Lung (tissue), 12 donors: Measurements from ENCODE around the gene PLPPR5. TPM values are rescaled to one million over a fixed set of nuclear protein-coding genes. Genes with fewer than 3 reads are reported as not detected.

ENCODE experiments used
- ATAC-seq: fragments of 200-7000 bp; cut with Tn5 transposase; one replicate; pipeline ENCODE4 v1.9.1; 2020; ENCODE audit warnings: moderate number of reproducible peaks; ENCODE audit not compliant: insufficient read depth, low FRiP score
- DNase-seq, 3 donors: peaks; one replicate each; pipeline ENCODE4 v3.0.0-alpha.2; 2013 to 2017
- H3K27ac ChIP-seq, 2 donors: one replicate each; pipeline ENCODE4 v1.5.1; 2013; ENCODE audit warnings: mild to moderate bottlenecking in 2 of 2, moderate library complexity in 2 of 2, control low read depth in 1 of 2, inconsistent platforms in 1 of 2, low read depth in 1 of 2, low read length in 1 of 2
- H3K27me3 ChIP-seq, 3 donors: one replicate each; pipeline ENCODE4 v1.5.1; 2013; ENCODE audit warnings: low read length in 2 of 3; ENCODE audit not compliant: control insufficient read depth in 3 of 3, insufficient read depth in 3 of 3
- H3K36me3 ChIP-seq, 4 donors: one replicate each; pipeline ENCODE4 v1.5.1; 2013; ENCODE audit warnings: low read length in 4 of 4, mild to moderate bottlenecking in 1 of 4, moderate library complexity in 1 of 4; ENCODE audit not compliant: control insufficient read depth in 4 of 4, insufficient read depth in 4 of 4
- H3K4me1 ChIP-seq, 5 donors: one replicate each; pipeline ENCODE4 v1.5.1; 2013; ENCODE audit warnings: low read length in 5 of 5, mild to moderate bottlenecking in 2 of 5, moderate library complexity in 1 of 5; ENCODE audit not compliant: control insufficient read depth in 5 of 5, insufficient read depth in 5 of 5
- H3K4me3 ChIP-seq: one replicate; pipeline ENCODE4 v1.5.1; 2013; ENCODE audit warnings: mild to moderate bottlenecking, control low read depth, moderate library complexity
- H3K9ac ChIP-seq, 2 donors: one replicate each; pipeline ENCODE4 v1.5.1; 2013; ENCODE audit warnings: low read length in 2 of 2, control low read depth in 1 of 2; ENCODE audit not compliant: insufficient read depth in 1 of 2
- H3K9me3 ChIP-seq, 4 donors: one replicate each; pipeline ENCODE4 v1.5.1; 2013; ENCODE audit warnings: low read length in 3 of 4, mild to moderate bottlenecking in 1 of 4, moderate library complexity in 1 of 4; ENCODE audit not compliant: control insufficient read depth in 4 of 4, insufficient read depth in 3 of 4
- CTCF ChIP-seq: IDR thresholded peaks from 2 replicates; pipeline ENCODE4 v1.5.1; 2012; ENCODE audit warnings: mild to moderate bottlenecking; ENCODE audit errors: control extremely low read depth, extremely low read depth
- WGBS, 2 donors: extraction: QIAGEN DNeasy Blood & Tissue Kit; methylation state at CpG; one replicate each; pipeline ENCODE4 v1.1.7; 2013; 5-methylcytosine and 5-hydroxymethylcytosine counted together
- polyA plus RNA-seq, 2 donors: library from polyadenylated mRNA; stranded (reverse); fragments of 200-250 nt; gene quantifications; one replicate each; pipeline ENCODE4 v1.2.1, GENCODE V29; 2013
- total RNA-seq, 2 donors: library from RNA; depleted of rRNA in 1 of 2; stranded (reverse); fragments of >200 nt in 1 of 2; gene quantifications; one replicate each; pipeline ENCODE4 v1.2.1, GENCODE V29; 2014 to 2021
- donor health status: control.
- donor health status: control.
- donor health status: Bipolar disorder and iron deficiency.
- donor health status: healthy.
- donor health status: DM: yes; HTN: yes; CAD: no.

Gene PLPPR5
- total and polyA plus RNA-seq, 4 donors: 0.05 to 1.4 (median 0.21) TPM; not detected in 1

DNA sequence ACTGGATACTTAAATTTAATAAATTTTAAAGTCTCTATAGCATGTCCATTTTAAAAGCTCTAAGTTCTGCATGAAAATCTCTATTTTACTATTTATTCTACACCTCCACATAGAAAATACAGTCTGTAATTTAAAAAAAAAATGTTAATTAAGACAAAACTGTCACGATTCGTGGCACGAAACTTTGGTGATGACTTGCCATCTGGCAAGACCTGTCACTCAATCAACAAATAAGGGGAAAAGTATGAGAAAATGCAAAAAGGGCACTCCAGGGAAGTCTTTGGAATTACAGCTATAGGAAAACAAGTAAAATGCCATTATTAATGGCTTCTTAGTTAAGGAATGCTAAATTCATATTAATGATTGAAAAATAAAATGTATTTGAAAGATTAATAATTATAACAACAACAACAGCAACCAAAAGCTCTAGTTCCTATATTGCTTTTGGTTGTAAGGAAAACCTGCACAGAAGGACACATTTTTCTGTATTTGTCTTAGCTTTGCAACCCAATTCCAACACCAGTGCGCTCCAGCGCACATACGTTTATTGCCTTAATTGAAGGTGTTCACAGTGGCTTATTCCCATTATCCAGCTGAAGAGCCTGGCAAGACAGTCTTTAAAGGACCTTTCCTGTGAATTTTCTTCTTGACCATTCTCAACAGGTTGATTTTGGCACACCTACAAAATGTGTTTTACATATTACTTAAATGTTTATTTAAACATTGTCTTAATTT lies 107.8 kb downstream of the PLPPR5 start:
- Histone ChIP-seq H3K9ac (no peak overlapping the region), H3K27me3 (no peaks in the 10 kb centered on the region), H3K36me3 (no peaks in the 10 kb centered on the region), H3K27ac (no peak overlapping the region), H3K4me3 (no peak overlapping the region), H3K9me3 (no peaks in the 10 kb centered on the region), H3K4me1 (no peaks in the 10 kb centered on the region)
- TF ChIP-seq CTCF: no peak
- 92 to 93% methylated on average over 6 of the region's 6 CpGs for WGBS, 2 donors
- no peak for DNase-seq
- ATAC-seq: no peak

- Histone ChIP-seq H3K4me3 (no peak overlapping the region), H3K9ac (no peak overlapping the region), H3K27ac (no peak overlapping the region), H3K27me3 (no peaks in the 10 kb centered on the region), H3K4me1 (no peaks in the 10 kb centered on the region), H3K36me3 (no peaks in the 10 kb centered on the region), H3K9me3 (no peaks in the 10 kb centered on the region)
- DNase-seq: no peak
- TF ChIP-seq CTCF: no peak
- ATAC-seq: no peak
- 85 to 90% methylated on average over 2 of the region's 2 CpGs for WGBS, 2 donors
Observed at GRCh38 chr1:98893371-98893770, 111.3 kb downstream of the PLPPR5 start.

DNA sequence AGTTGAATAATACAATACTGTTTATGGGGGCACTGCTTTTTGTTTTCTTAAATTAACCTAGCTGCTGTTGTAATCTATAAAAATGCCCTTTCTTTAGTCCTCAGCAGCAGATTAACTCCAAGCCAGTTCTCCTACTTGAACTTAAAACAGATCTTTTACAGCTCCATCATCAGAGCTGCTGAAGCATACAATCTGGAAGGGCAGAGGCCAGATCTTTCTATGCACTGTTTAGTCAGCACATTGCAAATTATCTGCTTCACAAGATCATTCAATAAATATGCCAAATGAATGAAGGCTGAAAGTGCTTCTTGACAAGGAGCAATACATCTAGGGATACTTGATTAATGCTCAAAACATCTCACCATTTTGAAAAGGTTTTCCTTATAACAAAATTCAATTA lies 115.8 kb downstream of the PLPPR5 start:
- no peak for DNase-seq
- Histone ChIP-seq H3K9me3 (no peaks in the 10 kb centered on the region), H3K4me3 (no peak overlapping the region), H3K4me1 (peaks cover 0 to 2% (median 0%) of the 10 kb centered on the region in 5 donors), H3K27ac (no peak overlapping the region), H3K27me3 (no peaks in the 10 kb centered on the region), H3K36me3 (no peaks in the 10 kb centered on the region), H3K9ac (no peak overlapping the region)
- peak; percentile 11 for ATAC-seq
- TF ChIP-seq CTCF: no peak

- Histone ChIP-seq H3K9ac (no peak overlapping the region), H3K27ac (no peak overlapping the region), H3K4me3 (no peak overlapping the region), H3K36me3 (no peaks in the 10 kb centered on the region), H3K27me3 (no peaks in the 10 kb centered on the region), H3K4me1 (peaks cover 0 to 2% (median 0%) of the 10 kb centered on the region in 5 donors), H3K9me3 (no peaks in the 10 kb centered on the region)
- DNase-seq (no peak), ATAC-seq (no peak)
- TF ChIP-seq CTCF: no peak
- 63 to 64% methylated on average over 1 of the region's 1 CpG for WGBS, 2 donors
Observed at GRCh38 chr1:98887507-98887906, 117.2 kb downstream of the PLPPR5 start.
